K562 (cell line): ENCODE results near the gene SMAD7. TPM values are rescaled to one million over a fixed set of nuclear protein-coding genes. Genes with fewer than 3 reads are reported as not detected.

Source experiments
- CBX8 ChIP-seq: fragments of 200-600 bp; sonication (generic); IDR thresholded peaks from 2 replicates; pipeline ENCODE4 v1.6.1; 2012; ENCODE audit warnings: borderline replicate concordance, mixed run types, low read depth, mild to moderate bottlenecking, moderate library complexity, mixed read lengths, low read length, control low read depth, inconsistent platforms; ENCODE audit not compliant: poor library complexity, severe bottlenecking; ENCODE audit errors: extremely low read depth
- GATA2 ChIP-seq: sonication (generic); formaldehyde crosslinking; IDR thresholded peaks from 2 replicates; pipeline ENCODE4 v1.4.0; 2020; ENCODE audit warnings: mild to moderate bottlenecking, missing genetic modification reagents
- HNRNPLL ChIP-seq: fragments of 200-400 bp; formaldehyde crosslinking; IDR thresholded peaks from 2 replicates; pipeline ENCODE4 v1.6.1; 2017; ENCODE audit warnings: low read length, low read depth, mild to moderate bottlenecking; ENCODE audit not compliant: poor library complexity, severe bottlenecking
- NR2F6 ChIP-seq: fragments of 450-650 bp; formaldehyde crosslinking; IDR thresholded peaks from 2 replicates; pipeline ENCODE4 v1.4.0; 2020; ENCODE audit warnings: mild to moderate bottlenecking
- NUFIP1 ChIP-seq: fragments of 450-650 bp; IDR thresholded peaks from 2 replicates; pipeline ENCODE4 v1.6.1; 2018; ENCODE audit not compliant: partially characterized antibody
- POLR2G ChIP-seq: fragments of 200-400 bp; formaldehyde crosslinking; IDR thresholded peaks from 2 replicates; pipeline ENCODE4 v1.6.1; 2017; ENCODE audit warnings: low read depth, mild to moderate bottlenecking, antibody characterized with exemption, low read length, moderate library complexity
- RFX1 ChIP-seq: fragments of 450-650 bp; IDR thresholded peaks from 2 replicates; pipeline ENCODE4 v1.6.1; 2016; ENCODE audit warnings: mild to moderate bottlenecking, moderate library complexity
- RFX7 ChIP-seq: fragments of 250-450 bp; sonication (Bioruptor Pico); IDR thresholded peaks from 2 replicates; pipeline ENCODE4 v1.5.1; 2021; ENCODE audit warnings: mild to moderate bottlenecking
- STAT5B ChIP-seq: fragments of 250-450 bp; sonication (Bioruptor Pico); IDR thresholded peaks from 2 replicates; pipeline ENCODE4 v1.8.0; 2021; ENCODE audit warnings: mild to moderate bottlenecking, inconsistent platforms
- WHSC1 ChIP-seq: IDR thresholded peaks from one replicate; pipeline ENCODE4 v1.6.1; 2012; ENCODE audit warnings: low read length, control low read depth, inconsistent platforms
- ZNF224 ChIP-seq: sonication (generic); formaldehyde crosslinking; IDR thresholded peaks from 2 replicates; pipeline ENCODE4 v1.8.0; 2022; ENCODE audit warnings: mild to moderate bottlenecking, missing genetic modification reagents
- polyA plus RNA-seq, 8 experiments: library from polyadenylated mRNA; depleted of rRNA in 4 of 8; stranded (reverse) in 5 of 8; unstranded in 3 of 8; fragments of >200 nt; fragmentation: Nextera tagmentation in 2 of 8; fragmentation: Illumina TruSeq in 1 of 8; extraction: Ambion mirVana in 2 of 8; extraction: Trizol in 1 of 8; gene quantifications; 2 replicates each; pipeline versions ENCODE4 v1.2.1 to v1.2.3, GENCODE V29; 2011 to 2014; ENCODE audit warnings: inconsistent platforms in 1 of 8, missing spikeins in 1 of 8
- total RNA-seq, 7 experiments: library from RNA; depleted of rRNA in 6 of 7; stranded (reverse); fragments of >200 nt in 6 of 7; fragmentation: Illumina TruSeq in 2 of 7; extraction: Trizol in 2 of 7; gene quantifications; 2 replicates each; pipeline versions ENCODE4 v1.2.1 to v1.2.3, GENCODE V29; 2011 to 2021; ENCODE audit warnings: low replicate concordance in 1 of 7
- TF ChIP-seq, protein P1 (sequence below), 2 experiments: fragments of 450-650 bp in 1 of 2; sonication (generic) in 1 of 2; formaldehyde crosslinking; conservative IDR thresholded peaks; 2 replicates each; pipeline versions ENCODE4 v1.4.0 to v1.8.1; 2020 to 2022; ENCODE audit warnings: mild to moderate bottlenecking in 1 of 2, missing genetic modification reagents in 1 of 2
- TF ChIP-seq, protein P2 (sequence below), 2 experiments: fragments of 200-800 bp in 1 of 2; sonication (Bioruptor generic) in 1 of 2; sonication (generic) in 1 of 2; formaldehyde crosslinking in 1 of 2; IDR thresholded peaks in 1 of 2; conservative IDR thresholded peaks in 1 of 2; 2 replicates each; pipeline versions ENCODE4 v1.5.0 to v1.6.1; 2016 to 2020; ENCODE audit warnings: missing compliant biosample characterization in 1 of 2, missing genetic modification characterization in 1 of 2, missing genetic modification reagents in 1 of 2
- TF ChIP-seq, protein P3 (sequence below): IDR thresholded peaks from 2 replicates; pipeline ENCODE4 v1.6.1; 2011; ENCODE audit not compliant: insufficient read length; ENCODE audit errors: extremely low read depth

SMAD7 gene
- total and polyA plus RNA-seq, 9 of the 15 experiments (the other 6 are each of a cell fraction or from before 2014, with no cell fraction given): 0.13 to 3.0 (median 1.6) TPM

DNA sequence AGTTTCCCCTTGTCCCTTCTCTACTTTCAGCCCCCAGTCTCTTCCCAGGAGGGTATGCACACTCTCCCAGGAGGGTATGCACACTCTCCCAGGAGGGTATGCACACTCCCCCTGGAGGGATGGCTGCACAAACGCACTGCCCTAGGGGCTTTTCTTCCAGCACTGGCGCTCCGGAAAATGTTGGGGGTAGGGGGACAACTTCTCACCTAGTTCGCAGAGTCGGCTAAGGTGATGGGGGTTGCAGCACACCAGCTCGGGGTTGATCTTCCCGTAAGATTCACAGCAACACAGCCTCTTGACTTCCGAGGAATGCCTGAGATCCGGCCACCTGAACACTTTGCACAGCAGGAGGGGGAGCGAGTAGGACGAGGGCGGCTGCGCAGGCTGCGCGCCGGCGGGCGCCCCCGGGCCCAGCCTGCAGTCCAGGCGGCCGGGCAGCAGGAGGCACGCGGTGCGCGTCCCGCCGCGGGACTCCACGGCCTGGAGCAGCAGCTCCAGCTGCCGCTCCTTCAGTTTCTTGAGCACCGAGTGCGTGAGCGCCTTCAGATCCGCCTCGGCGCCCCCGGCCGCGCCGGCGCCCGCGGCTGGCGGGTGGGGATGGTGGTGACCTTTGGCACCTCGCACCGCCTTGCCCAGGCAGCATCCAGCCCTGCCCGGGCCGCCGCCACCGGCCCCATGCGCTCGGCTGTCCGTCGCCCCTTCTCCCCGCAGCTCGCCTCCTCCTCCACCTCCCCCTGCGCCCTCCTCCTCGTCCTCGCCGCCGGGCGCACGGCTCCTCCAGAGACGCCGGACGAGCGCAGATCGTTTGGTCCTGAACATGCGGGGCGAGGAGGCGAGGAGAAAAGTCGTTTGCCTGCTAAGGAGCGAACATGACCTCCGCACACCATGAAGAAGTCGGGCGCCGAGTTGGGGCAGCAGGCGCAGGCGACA, 894 bp downstream of the SMAD7 start (continued):
- TF ChIP-seq, protein P1, sequence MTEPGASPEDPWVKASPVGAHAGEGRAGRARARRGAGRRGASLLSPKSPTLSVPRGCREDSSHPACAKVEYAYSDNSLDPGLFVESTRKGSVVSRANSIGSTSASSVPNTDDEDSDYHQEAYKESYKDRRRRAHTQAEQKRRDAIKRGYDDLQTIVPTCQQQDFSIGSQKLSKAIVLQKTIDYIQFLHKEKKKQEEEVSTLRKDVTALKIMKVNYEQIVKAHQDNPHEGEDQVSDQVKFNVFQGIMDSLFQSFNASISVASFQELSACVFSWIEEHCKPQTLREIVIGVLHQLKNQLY (CRISPR knock-in tag; conservative IDR thresholded peaks at IDR 0.05): no peak
- TF ChIP-seq ZNF224 (CRISPR knock-in tag) (no peak), POLR2G (peak; percentile 41; the same call in 1 of the 2 replicates), RFX1 (no peak), GATA2 (CRISPR knock-in tag) (no peak), STAT5B (no peak), NR2F6 (CRISPR knock-in tag) (no peak), CBX8 (no peak), RFX7 (CRISPR knock-in tag) (no peak), WHSC1 (no peak), NUFIP1 (no peak), HNRNPLL (peak; percentile 45)
- TF ChIP-seq, protein P2, sequence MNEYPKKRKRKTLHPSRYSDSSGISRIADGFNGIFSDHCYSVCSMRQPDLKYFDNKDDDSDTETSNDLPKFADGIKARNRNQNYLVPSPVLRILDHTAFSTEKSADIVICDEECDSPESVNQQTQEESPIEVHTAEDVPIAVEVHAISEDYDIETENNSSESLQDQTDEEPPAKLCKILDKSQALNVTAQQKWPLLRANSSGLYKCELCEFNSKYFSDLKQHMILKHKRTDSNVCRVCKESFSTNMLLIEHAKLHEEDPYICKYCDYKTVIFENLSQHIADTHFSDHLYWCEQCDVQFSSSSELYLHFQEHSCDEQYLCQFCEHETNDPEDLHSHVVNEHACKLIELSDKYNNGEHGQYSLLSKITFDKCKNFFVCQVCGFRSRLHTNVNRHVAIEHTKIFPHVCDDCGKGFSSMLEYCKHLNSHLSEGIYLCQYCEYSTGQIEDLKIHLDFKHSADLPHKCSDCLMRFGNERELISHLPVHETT (CRISPR knock-in tag; conservative IDR thresholded peaks at IDR 0.05 in 1 of 2, IDR thresholded peaks at IDR 0.05 in 1 of 2): no peak
- TF ChIP-seq, protein P3, sequence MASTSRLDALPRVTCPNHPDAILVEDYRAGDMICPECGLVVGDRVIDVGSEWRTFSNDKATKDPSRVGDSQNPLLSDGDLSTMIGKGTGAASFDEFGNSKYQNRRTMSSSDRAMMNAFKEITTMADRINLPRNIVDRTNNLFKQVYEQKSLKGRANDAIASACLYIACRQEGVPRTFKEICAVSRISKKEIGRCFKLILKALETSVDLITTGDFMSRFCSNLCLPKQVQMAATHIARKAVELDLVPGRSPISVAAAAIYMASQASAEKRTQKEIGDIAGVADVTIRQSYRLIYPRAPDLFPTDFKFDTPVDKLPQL: no peak
